CD1c-positive myeloid dendritic cell (primary cell): Measurements from ENCODE around the gene CD244.
"Not testable (repeated sequence)": the region's sequence is repeated elsewhere in the genome, so short reads cannot be mapped to it uniquely, and the experiment has no call there.

Source experiments
- DNase-seq: peaks from one replicate; pipeline ENCODE4 v3.0.0-alpha.2; 2016; ENCODE audit errors: extremely low spot score

The CD244 gene

GRCh38 chr1:160862203-160863060 is at the start of gene CD244:
TSS of gene CD244 (minus strand) at chr1:160862887. CDS start at chr1:160862677, 210 bp downstream.
- DNase-seq, result peak; percentile 87

GRCh38 chr1:160911925-160912324 is 49.2 kb upstream of the CD244 start:
- DNase-seq, result no peak

DNA sequence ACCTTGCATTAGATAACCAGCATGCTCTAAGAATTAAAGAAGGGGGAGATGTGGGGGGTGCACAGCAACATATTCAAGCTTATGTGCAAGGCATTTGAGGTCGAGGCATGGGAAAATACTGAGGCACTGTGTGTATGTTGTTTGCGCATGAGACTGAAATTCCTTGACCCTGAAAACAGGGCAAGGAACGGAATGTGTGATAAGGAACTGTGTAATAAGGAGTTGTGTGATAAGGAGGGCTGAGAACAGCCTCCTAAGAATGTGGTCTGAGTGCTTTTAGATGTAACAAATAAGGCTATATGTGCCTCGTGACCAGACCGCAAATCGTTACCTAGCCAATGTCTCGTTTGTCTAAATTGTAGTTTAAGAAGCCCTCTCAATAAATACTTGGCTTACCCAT is 48.8 kb upstream of the CD244 start:
- no peak for DNase-seq

- no peak for DNase-seq
These were observed 47.6 kb upstream of the CD244 start for GRCh38 chr1:160910170-160910750.

- DNase-seq, result no peak
These were observed 45.3 kb upstream of the CD244 start for GRCh38 chr1:160907976-160908375.

DNA sequence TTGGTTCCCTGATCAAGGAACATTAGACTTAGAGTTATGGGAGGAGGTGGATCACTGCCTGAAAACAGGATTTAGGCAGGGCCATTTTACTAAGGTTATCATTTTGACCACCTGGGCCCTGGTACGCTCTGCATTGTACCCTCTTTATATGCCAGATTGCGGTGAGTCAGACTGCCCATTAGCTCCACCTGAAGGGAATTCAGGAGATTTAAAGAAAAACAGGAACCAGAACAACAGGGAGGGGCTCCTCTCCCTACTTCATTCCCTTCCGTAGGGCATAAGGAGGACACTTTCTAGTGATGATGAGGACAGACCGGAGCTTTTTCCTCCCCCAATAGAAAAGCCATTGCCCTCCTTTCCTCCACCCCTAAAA is 42.9 kb upstream of the CD244 start:
- no peak for DNase-seq

DNA sequence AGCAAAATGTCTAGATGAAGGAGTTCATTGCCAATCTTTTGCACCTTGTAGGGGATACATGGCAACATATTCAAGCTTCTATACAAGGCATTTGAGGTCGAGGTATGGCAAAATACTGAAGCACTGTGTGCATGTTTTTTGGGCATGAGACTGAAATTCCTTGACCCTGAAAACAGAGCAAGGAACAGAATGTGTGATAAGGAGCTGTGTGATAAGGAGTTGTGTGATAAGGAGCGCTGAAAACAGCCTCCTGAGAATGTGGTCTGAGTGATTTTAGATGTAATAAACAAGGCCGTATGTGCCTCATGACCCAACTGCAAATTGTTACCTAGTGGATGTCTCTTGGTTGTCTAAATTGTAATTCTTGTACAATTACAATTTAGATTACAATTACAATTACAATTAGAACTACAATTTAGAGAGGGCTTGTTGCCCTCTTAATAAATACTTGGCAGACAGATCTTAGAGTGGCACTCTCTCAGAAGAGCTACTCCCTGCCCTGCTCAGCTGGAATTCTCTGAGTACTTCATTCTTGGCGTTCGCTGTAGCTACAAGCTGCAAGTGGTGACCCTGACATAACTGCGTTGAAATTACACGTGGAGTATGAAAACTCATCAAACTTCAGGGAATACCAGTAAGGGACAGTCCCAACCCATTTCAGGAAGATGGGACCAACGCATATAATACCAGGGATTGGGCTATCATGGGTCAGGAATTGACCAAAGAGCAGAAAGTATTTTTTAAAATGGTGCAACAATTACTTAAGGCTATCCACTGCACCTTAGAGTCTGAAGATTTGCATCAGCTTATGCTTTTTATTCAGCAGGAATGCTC is 42.3 kb upstream of the CD244 start:
- no peak for DNase-seq

DNA sequence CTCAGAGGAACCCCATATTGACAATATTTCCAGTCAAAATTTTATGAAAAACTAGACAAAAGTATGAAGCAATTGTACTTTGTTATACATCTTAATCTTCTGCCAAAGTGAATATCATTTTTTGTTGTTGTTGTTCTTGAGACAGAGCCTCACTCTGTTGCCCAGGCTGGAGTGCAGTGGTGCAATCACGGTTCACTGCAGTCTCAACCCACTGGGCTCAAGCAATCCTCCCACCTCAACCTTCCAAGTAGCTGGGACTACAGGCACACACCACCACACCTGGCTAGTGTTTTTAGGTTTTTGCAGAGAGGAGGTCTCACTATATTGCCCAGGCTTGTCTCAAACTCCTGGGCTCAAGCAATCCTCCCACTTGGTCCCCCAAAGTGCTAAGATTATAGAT is 39.6 kb upstream of the CD244 start:
- not testable (repeated sequence) for DNase-seq

- DNase-seq, result no peak
These were observed 39.1 kb upstream of the CD244 start for GRCh38 chr1:160901768-160902167.

DNA sequence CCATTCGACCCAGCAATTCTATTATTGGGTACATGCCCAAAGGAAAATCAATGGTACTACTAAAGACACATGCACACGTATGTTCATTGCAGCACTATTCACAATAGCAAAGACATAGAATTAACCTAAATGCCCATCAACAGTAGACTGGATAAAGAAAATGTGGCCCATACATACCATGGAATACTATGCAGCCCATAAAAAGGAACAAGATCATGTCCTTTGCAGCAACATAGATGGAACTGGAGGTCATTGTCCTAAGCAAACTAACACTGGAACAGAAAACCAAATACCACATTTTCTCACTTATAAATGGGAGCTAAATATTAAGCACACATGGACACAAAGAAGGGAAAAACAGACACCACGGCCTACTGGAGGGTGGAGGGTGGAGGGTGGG is 38.0 kb upstream of the CD244 start:
- not testable (repeated sequence) for DNase-seq

DNA sequence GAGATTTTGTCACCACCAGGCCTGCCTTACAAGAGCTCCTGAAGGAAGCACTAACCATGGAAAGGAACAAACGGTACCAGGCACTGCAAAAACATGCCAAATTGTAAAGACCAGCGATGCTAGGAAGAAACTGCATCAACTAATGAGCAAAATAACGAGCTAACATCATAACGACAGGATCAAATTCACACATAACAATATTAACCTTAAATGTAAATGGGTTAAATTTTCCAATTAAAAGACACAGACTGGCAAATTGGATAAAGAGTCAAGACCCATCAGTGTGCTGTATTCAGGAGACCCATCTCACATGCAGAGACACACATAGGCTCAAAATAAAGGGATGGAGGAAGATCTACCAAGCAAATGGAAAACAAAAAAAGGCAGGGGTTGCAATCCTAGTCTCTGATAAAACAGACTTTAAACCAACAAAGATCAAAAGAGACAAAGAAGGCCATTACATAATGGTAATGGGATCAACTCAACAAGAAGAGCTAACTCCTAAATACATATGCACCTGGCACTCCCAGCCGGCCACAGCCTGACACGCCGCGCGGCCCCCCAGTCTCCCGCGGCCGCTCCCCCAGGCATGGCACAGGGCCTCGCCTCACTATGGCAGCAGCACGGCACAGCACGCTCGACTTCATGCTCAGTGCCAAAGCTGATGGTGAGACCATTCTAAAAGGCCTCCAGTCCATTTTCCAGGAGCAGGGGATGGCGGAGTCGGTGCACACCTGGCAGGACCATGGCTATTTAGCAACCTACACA is 31.9 kb upstream of the CD244 start:
- DNase-seq, result not testable (repeated sequence)

DNA sequence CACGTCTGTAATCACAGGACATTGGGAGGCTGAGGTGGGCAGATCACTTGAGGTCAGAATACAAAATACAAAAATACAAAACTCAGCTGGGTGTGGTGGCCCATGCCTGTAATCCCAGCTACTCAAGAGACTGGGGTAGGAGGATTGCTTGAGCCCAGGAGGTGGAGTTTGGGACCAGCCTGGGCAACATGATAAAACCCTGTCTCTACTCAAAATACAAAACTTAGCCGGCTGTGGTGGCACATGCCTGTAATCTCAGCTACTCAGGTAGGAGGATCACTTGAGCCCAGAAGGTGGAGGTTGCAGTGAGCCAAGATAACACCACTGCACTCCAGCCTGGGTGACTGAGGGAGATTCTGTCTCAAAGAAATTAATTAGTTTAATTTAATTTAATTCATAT is 28.8 kb upstream of the CD244 start:
- DNase-seq, result no peak

DNA sequence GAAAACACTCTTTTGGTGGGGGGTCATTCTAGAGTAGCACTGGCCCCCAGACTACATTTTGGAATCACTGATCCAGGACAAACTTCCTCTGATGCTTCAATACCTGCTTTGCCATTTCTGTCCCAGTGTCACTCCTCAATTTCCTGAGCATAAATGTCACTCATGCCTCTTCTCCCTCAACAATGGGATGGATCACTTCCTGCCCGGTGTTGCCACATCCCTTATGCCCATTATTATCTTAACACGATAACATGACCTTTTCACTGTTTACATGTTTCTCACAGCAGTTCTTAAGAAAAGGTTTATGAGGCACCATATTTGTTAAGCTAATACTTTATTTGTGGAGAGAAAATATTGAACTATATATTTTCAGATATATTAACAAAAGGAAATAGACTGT is 26.2 kb upstream of the CD244 start:
- no peak for DNase-seq

DNA sequence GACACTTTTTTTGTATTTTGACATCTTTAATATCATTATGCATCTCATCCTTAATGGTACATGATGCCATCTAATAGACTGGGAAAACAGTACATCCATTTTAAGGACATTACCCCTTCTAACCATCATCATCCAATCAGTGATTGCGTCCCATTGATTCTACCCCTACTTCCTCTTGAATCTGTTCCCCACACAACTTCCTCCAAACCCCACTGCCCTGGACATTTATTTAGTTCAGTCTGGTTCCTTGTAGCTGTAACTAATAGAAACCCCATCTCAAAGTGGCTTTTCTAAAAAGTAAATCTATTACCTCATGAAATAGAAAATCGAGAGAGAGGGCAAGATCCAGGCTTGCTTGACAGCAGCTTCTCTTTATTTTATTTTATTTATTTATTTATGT is 24.4 kb upstream of the CD244 start:
- DNase-seq, result peak; percentile 29

GRCh38 chr1:160885042-160885441 is 22.4 kb upstream of the CD244 start, which contains the start of gene ITLN1:
TSS of gene ITLN1 (minus strand) at chr1:160885180. CDS start at chr1:160884877, 303 bp downstream.
- no peak for DNase-seq

GRCh38 chr1:160884579-160884978 is 21.9 kb upstream of the CD244 start:
- no peak for DNase-seq

DNA sequence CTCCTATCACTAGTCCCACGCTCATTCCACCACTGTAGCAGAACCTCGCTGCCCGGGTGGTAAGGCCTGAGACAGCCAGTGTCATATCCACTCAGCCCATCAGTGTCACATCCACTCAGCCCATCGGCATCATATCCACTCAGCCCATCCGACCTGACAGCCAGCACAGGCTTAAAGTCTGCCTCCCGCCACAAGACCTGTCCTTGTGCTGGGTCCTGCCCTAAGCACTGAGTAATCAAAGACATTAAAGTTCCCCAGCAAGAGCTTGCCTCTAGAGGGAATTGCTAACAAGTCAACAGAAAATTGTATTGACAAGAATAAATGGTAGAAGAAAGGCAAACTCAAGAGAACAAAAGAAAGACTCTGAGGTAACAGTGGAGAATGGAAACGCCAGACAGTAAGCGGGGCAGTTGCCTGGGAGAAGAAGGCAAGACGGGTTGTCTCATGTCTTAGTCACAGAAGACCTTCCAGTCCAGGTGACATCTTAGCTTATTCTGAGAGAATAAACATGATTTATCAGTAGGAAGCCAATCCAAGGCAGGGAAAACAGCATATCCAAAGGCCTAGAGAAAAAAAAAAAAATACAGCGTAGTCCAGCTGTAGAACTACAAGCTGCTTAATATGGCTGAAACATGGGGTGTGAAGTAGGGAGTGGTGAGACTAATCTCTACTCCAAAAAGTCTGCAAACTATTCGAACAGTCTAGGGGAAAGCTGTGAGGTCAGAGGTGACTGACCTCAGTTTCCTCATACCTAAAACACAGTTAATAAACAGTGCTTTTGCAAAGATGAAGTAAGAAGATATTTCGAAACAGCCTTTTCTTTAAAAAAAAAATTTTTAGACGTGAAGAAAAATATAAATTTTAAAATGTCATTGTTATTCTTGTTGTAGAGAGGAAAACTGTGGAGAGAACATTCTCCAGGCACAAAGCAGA is 21.2 kb upstream of the CD244 start:
- no peak for DNase-seq

- no peak for DNase-seq
These were observed 19.9 kb upstream of the CD244 start for GRCh38 chr1:160882582-160882981.

DNA sequence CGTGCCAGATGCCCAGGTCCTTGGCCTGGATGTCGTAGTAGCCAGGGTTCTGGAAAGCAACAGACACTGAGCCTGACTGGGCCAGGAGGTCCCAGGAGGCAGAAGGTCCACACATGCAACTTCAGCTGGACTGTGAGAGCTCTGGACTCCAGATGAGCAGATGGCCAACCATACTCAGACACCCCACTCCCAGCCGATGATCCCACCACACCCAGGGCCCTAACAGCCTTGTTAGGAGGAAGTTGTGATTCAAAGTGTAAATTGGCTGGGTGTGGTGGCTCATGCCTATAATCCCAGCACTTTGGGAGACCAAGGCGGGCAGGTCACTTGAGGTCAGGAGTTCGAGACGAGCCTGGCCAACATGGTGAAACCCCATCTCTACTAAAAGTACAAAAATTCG is 18.6 kb upstream of the CD244 start:
- DNase-seq, result not testable (repeated sequence)

DNA sequence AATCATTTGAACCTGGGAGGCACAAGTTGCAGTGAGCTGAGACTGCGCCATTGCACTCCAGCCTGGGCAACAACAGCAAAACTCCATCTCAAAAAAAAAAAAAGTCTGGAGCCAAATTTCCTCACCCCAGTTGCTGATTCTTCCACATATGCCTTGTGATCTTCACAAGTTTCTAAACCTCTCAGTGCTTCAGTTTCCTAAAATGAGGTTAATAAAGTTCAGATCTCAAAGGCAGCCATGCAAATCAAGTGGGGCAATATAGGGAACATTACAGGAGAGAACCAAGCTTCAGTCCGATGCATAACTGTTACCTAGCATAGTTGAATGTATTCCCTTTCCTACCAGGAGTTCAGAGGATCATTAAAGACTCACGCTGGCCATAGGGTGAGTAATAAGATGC is 17.5 kb upstream of the CD244 start:
- DNase-seq, result no peak

DNA sequence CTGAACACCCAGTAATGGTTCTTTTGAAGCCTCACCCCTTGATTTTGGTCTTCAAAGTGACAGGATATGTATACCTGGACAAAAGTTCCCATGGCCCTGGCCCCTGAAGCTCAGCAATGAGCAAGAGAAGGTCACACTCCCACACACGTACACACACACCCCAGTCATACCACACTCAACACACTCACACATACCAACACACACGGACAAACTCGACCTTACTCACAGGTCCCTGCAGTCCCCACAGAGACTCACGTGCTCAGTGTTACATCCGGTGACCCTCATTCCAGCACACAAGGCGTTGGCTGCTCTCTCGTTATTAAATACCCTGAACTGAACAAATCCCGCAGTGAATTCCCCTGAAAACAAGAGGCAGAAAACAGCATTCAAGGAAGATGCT is 16.4 kb upstream of the CD244 start:
- DNase-seq, result no peak
